ENCODE data around the gene KRTAP3-1. TPM values are rescaled to one million over a fixed set of nuclear protein-coding genes. Genes with fewer than 3 reads are reported as not detected.
"Not testable (repeated sequence)": the region's sequence is repeated elsewhere in the genome, so short reads cannot be mapped to it uniquely, and the experiment has no call there.

The KRTAP3-1 gene
- total RNA-seq, 4 donors from 2014 or later: not detected

- WGBS, 2 donors (ENCODE audit: low coverage in 1 of 2): 58 to 59% methylated on average over 2 of the region's 2 CpGs
- no peaks in the 10 kb centered on the region for H3K36me3 ChIP-seq
- no peaks in the 10 kb centered on the region for H3K4me1 ChIP-seq
- no peak for TF ChIP-seq POLR2AphosphoS5 (IDR thresholded peaks at IDR 0.05)
- TF ChIP-seq EP300 (IDR thresholded peaks at IDR 0.05): no peak
- no peak for TF ChIP-seq POLR2A (IDR thresholded peaks at IDR 0.05)
- TF ChIP-seq CTCF (IDR thresholded peaks at IDR 0.05): no peak
- no peaks in the 10 kb centered on the region for H3K27me3 ChIP-seq
- ATAC-seq: no peak
- H3K27ac ChIP-seq: no peak overlapping the region
- H3K9me3 ChIP-seq: peaks cover 0 to 4% (median 0%) of the 10 kb centered on the region in 3 donors
- H3K4me3 ChIP-seq: no peak overlapping the region
Measured at GRCh38 chr17:41037853-41038350, 29.0 kb upstream of the KRTAP3-1 start.

- H3K27ac ChIP-seq, H3K36me3 ChIP-seq, ATAC-seq, H3K9me3 ChIP-seq, H3K27me3 ChIP-seq, H3K4me1 ChIP-seq, H3K4me3 ChIP-seq: not testable (repeated sequence)
- 88 to 90% methylated on average over 4 to 5 of the region's 10 CpGs for WGBS, 2 donors (ENCODE audit: low coverage in 1 of 2)
Measured at GRCh38 chr17:41034346-41034935, 25.5 kb upstream of the KRTAP3-1 start, which contains the start of gene KRTAP1-3. TSS of gene KRTAP1-3 (minus strand) at chr17:41034874. CDS start at chr17:41034821, 53 bp downstream.

- TF ChIP-seq POLR2AphosphoS5 (IDR thresholded peaks at IDR 0.05): no peak
- TF ChIP-seq CTCF (IDR thresholded peaks at IDR 0.05): no peak
- no peak for TF ChIP-seq POLR2A (IDR thresholded peaks at IDR 0.05)
- TF ChIP-seq EP300 (IDR thresholded peaks at IDR 0.05): no peak
- H3K4me3 ChIP-seq: no peak within 1 kb of the TSS
- no peaks in the 10 kb centered on the region for H3K4me1 ChIP-seq
- H3K27me3 ChIP-seq: peaks cover 27% of the 10 kb centered on the region
- no peak for ATAC-seq
- H3K27ac ChIP-seq: no peak within 1 kb of the TSS
- 57 to 63% methylated on average over 1 to 2 of the region's 12 CpGs for WGBS, 2 donors (ENCODE audit: low coverage in 1 of 2)
- H3K9me3 ChIP-seq: no peaks in the 10 kb centered on the region
- H3K36me3 ChIP-seq: no peaks in the 10 kb centered on the region
Measured at GRCh38 chr17:41029633-41030245, 20.8 kb upstream of the KRTAP3-1 start, which contains the start of gene KRTAP1-4. TSS of gene KRTAP1-4 (minus strand) at chr17:41030195. CDS start at chr17:41030078, 117 bp downstream.

- H3K9me3 ChIP-seq: no peaks in the 10 kb centered on the region
- WGBS, 2 donors (ENCODE audit: low coverage in 1 of 2): 41 to 45% methylated on average over 2 of the region's 9 CpGs
- H3K4me1 ChIP-seq: no peaks in the 10 kb centered on the region
- H3K36me3 ChIP-seq: no peaks in the 10 kb centered on the region
- peaks cover 27% of the 10 kb centered on the region for H3K27me3 ChIP-seq
- TF ChIP-seq CTCF (IDR thresholded peaks at IDR 0.05) (no peak), POLR2AphosphoS5 (IDR thresholded peaks at IDR 0.05) (no peak), POLR2A (IDR thresholded peaks at IDR 0.05) (no peak), EP300 (IDR thresholded peaks at IDR 0.05) (no peak)
- no peak within 1 kb of the TSS for H3K4me3 ChIP-seq
- H3K27ac ChIP-seq: no peak within 1 kb of the TSS
- no peak for ATAC-seq
Measured at GRCh38 chr17:41026715-41027471, 18.0 kb upstream of the KRTAP3-1 start, which contains the start of gene KRTAP1-5. TSS of gene KRTAP1-5 (minus strand) at chr17:41027208. CDS start at chr17:41027155, 53 bp downstream.

GRCh38 chr17:41024697-41025096 lies 15.8 kb upstream of the KRTAP3-1 start:
- no peaks in the 10 kb centered on the region for H3K4me1 ChIP-seq
- WGBS, 2 donors (ENCODE audit: low coverage in 1 of 2): 74 to 97% methylated on average over 3 of the region's 3 CpGs
- ATAC-seq: no peak
- H3K36me3 ChIP-seq: no peaks in the 10 kb centered on the region
- TF ChIP-seq POLR2A (IDR thresholded peaks at IDR 0.05) (no peak), EP300 (IDR thresholded peaks at IDR 0.05) (no peak), CTCF (IDR thresholded peaks at IDR 0.05) (no peak), POLR2AphosphoS5 (IDR thresholded peaks at IDR 0.05) (no peak)
- H3K9me3 ChIP-seq: peaks cover 0 to 4% (median 0%) of the 10 kb centered on the region in 3 donors
- H3K4me3 ChIP-seq: no peak overlapping the region
- peaks cover 22% of the 10 kb centered on the region for H3K27me3 ChIP-seq
- no peak overlapping the region for H3K27ac ChIP-seq
